PC-3 (cell line): ENCODE results near the gene ZMYM4. TPM values are rescaled to one million over a fixed set of nuclear protein-coding genes. Genes with fewer than 3 reads are reported as not detected.

Experiments
- ATAC-seq: fragments of 200-7000 bp; cut with Tn5 transposase; 2 replicates; pipeline ENCODE4 v1.9.1; 2020; ENCODE audit warnings: mild to moderate bottlenecking, moderate library complexity
- BruUV-seq: library from RNA; stranded (reverse); fragments of 400-500 nt; replicated peaks from 2 replicates; lab custom pipeline; 2021; lab: Mats Ljungman, UMichigan
- CTCF ChIA-PET: fragments of 300-600 bp; sonication (Branson Sonifier 250); formaldehyde crosslinking; loops from one replicate; lab custom pipeline; 2022; ENCODE audit warnings: antibody characterized with exemption; lab: Charles Lee
- POLR2A ChIA-PET: fragments of 300-600 bp; sonication (Branson Sonifier 250); formaldehyde crosslinking; loops from one replicate; lab custom pipeline; 2022; ENCODE audit warnings: antibody characterized with exemption; ENCODE audit not compliant: unreplicated experiment; lab: Charles Lee
- DNase-seq: peaks from one replicate; pipeline ENCODE4 v3.0.0-alpha.2; 2015
- H2AFZ ChIP-seq: fragments of 300-600 bp; sonication (generic); 2 replicates; pipeline ENCODE4 v1.6.0; 2016; ENCODE audit warnings: antibody characterized with exemption, low read length
- H3F3A ChIP-seq: fragments of 300-600 bp; sonication (generic); one replicate; pipeline ENCODE4 v1.6.0; 2017; ENCODE audit warnings: antibody characterized with exemption, low read length, control low read depth, mild to moderate bottlenecking; ENCODE audit not compliant: unreplicated experiment
- H3K27ac ChIP-seq: fragments of 300-600 bp; sonication (generic); 2 replicates; pipeline ENCODE4 v1.5.1; 2016; ENCODE audit warnings: mild to moderate bottlenecking, low read length
- H3K27me3 ChIP-seq: fragments of 300-600 bp; sonication (generic); 2 replicates; pipeline ENCODE4 v1.6.1; 2016; ENCODE audit warnings: low read length, mixed read lengths
- H3K36me3 ChIP-seq: fragments of 300-600 bp; sonication (generic); 2 replicates; pipeline ENCODE4 v1.6.1; 2016; ENCODE audit warnings: low read depth, mixed run types, low read length, mixed read lengths
- H3K4me1 ChIP-seq: fragments of 300-600 bp; sonication (generic); 2 replicates; pipeline ENCODE4 v1.5.1; 2016; ENCODE audit warnings: low read length; ENCODE audit not compliant: insufficient read depth
- H3K4me2 ChIP-seq: fragments of 300-600 bp; sonication (generic); 2 replicates; pipeline ENCODE4 v1.6.0; 2016; ENCODE audit warnings: low read length
- H3K4me3 ChIP-seq: fragments of 300-600 bp; sonication (generic); 2 replicates; pipeline ENCODE4 v1.5.1; 2016; ENCODE audit warnings: mild to moderate bottlenecking, low read length, mixed read lengths
- H3K79me2 ChIP-seq: fragments of 300-600 bp; sonication (generic); 2 replicates; pipeline ENCODE4 v1.6.1; 2017; ENCODE audit warnings: low read length, mixed read lengths
- H3K9ac ChIP-seq: fragments of 300-600 bp; sonication (generic); 2 replicates; pipeline ENCODE4 v1.6.0; 2016; ENCODE audit warnings: mild to moderate bottlenecking, low read length
- H3K9me2 ChIP-seq: fragments of 300-600 bp; sonication (generic); replicated peaks from 2 replicates; pipeline ENCODE4 v1.6.1; 2016; ENCODE audit warnings: mixed run types, low read length, mixed read lengths
- H3K9me3 ChIP-seq: fragments of 300-600 bp; sonication (generic); 2 replicates; pipeline ENCODE4 v1.6.1; 2016; ENCODE audit warnings: low read length, mixed read lengths
- H4K20me1 ChIP-seq: fragments of 300-600 bp; sonication (generic); 2 replicates; pipeline ENCODE4 v1.6.1; 2016; ENCODE audit warnings: low read length, mixed read lengths
- EZH2 ChIP-seq: fragments of 300-600 bp; sonication (generic); IDR thresholded peaks from one replicate; pipeline ENCODE4 v1.6.1; 2017; ENCODE audit warnings: antibody characterized with exemption, mild to moderate bottlenecking, low read length; ENCODE audit not compliant: unreplicated experiment
- EZH2phosphoT487 ChIP-seq: fragments of 300-600 bp; sonication (generic); IDR thresholded peaks from 2 replicates; pipeline ENCODE4 v1.6.1; 2018; ENCODE audit warnings: mild to moderate bottlenecking, antibody characterized with exemption, low read length, borderline replicate concordance
- intact Hi-C: fragments of 100-400 bp; cut with micrococcal nuclease; formaldehyde crosslinking; loops from 2 replicates; pipeline ENCODE4 v1.9.0; 2023
- total RNA-seq: library from RNA; depleted of rRNA; stranded (reverse); fragments of >200 nt; gene quantifications from 2 replicates; pipeline ENCODE4 v1.2.3, GENCODE V29; 2014
- TF ChIP-seq, protein P1 (sequence below): fragments of 300-600 bp; sonication (generic); conservative IDR thresholded peaks from 2 replicates; pipeline ENCODE4 v1.5.1; 2017; ENCODE audit warnings: antibody characterized with exemption, low read depth, mild to moderate bottlenecking, low read length

ZMYM4 gene
- total RNA-seq, 1 experiment from 2014 or later, result 28.5 TPM

GRCh38 chr1:35297886-35298285 is 29.4 kb downstream of the ZMYM4 start:
- ATAC-seq (peak; percentile 42; the same call in 1 of the 2 replicates), DNase-seq (no peak)
- intact Hi-C loops, result loop anchor here (1.0 kb wide), 1 partner anchor 96 kb away; no protein-coding TSS in a partner anchor
- Histone ChIP-seq H4K20me1 (no peaks in the 10 kb centered on the region), H2AFZ (no peak overlapping the region), H3K4me2 (no peak overlapping the region), H3K4me3 (no peak overlapping the region), H3K4me1 (no peaks in the 10 kb centered on the region), H3K27ac (no peak overlapping the region), H3K9ac (no peak overlapping the region), H3F3A (no peaks in the 10 kb centered on the region), H3K36me3 (peaks cover 4% of the 10 kb centered on the region; the same call in 1 of the 2 replicates), H3K9me2 (no peaks in the 10 kb centered on the region), H3K9me3 (no peaks in the 10 kb centered on the region), H3K27me3 (no peaks in the 10 kb centered on the region), H3K79me2 (peaks cover 6% of the 10 kb centered on the region; the same call in 1 of the 2 replicates)
- CTCF ChIA-PET, result interaction anchor here (0.6 kb wide), 1 partner anchor 54 kb away, joined by 5 read pairs; no protein-coding TSS in a partner anchor
- no peak for TF ChIP-seq EZH2
- TF ChIP-seq EZH2phosphoT487, result no peak
- TF ChIP-seq, protein P1, sequence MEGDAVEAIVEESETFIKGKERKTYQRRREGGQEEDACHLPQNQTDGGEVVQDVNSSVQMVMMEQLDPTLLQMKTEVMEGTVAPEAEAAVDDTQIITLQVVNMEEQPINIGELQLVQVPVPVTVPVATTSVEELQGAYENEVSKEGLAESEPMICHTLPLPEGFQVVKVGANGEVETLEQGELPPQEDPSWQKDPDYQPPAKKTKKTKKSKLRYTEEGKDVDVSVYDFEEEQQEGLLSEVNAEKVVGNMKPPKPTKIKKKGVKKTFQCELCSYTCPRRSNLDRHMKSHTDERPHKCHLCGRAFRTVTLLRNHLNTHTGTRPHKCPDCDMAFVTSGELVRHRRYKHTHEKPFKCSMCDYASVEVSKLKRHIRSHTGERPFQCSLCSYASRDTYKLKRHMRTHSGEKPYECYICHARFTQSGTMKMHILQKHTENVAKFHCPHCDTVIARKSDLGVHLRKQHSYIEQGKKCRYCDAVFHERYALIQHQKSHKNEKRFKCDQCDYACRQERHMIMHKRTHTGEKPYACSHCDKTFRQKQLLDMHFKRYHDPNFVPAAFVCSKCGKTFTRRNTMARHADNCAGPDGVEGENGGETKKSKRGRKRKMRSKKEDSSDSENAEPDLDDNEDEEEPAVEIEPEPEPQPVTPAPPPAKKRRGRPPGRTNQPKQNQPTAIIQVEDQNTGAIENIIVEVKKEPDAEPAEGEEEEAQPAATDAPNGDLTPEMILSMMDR, result no peak
- POLR2A ChIA-PET, result no interaction called here
- BruUV-seq, result no TSS peak

DNA sequence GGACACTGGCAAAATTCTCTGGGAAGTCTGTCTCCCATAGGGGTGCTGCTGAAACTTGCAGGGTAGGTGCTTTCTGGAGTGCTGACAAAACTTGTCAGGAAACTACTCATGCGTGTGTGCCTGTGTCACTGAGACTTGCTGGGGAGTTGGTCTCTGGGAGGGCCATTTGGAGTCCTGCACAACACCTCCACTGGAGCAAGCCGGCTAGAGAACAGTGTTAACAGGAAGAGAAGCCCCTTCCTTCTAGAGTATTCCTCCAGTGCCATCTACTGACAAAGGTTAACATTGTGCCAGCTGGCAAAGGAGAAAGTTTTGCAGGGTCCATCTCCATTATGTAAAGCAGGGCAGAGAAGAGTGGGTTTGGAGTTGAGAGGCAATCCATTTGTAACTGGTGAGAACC is 30.0 kb downstream of the ZMYM4 start:
- DNase-seq (peak; percentile 37), ATAC-seq (peak; percentile 64)
- H3K27ac ChIP-seq, result no peak overlapping the region
- no peak overlapping the region for H2AFZ ChIP-seq
- H3K36me3 ChIP-seq, result peaks cover 4% of the 10 kb centered on the region; the same call in 1 of the 2 replicates
- H3K4me3 ChIP-seq, result no peak overlapping the region
- ChIA-PET POLR2A (no interaction called here), CTCF (interaction anchor here (0.6 kb wide), 1 partner anchor 50 kb away, joined by 3 read pairs; no protein-coding TSS in a partner anchor)
- no TSS peak for BruUV-seq
- H3K27me3 ChIP-seq, result no peaks in the 10 kb centered on the region
- no peaks in the 10 kb centered on the region for H4K20me1 ChIP-seq
- H3K9me3 ChIP-seq, result no peaks in the 10 kb centered on the region
- H3K9ac ChIP-seq, result no peak overlapping the region
- H3K79me2 ChIP-seq, result peaks cover 9% of the 10 kb centered on the region; the same call in 1 of the 2 replicates
- no peak overlapping the region for H3K4me2 ChIP-seq
- H3F3A ChIP-seq, result no peaks in the 10 kb centered on the region
- H3K9me2 ChIP-seq, result no peaks in the 10 kb centered on the region
- intact Hi-C loops, result loop anchor here (1.0 kb wide), 1 partner anchor 96 kb away; no protein-coding TSS in a partner anchor
- no peaks in the 10 kb centered on the region for H3K4me1 ChIP-seq
- TF ChIP-seq, protein P1, result peak; percentile 63
- TF ChIP-seq EZH2phosphoT487, result no peak

- H3K27ac ChIP-seq, result no peak overlapping the region
- H2AFZ ChIP-seq, result no peak overlapping the region
- H3K36me3 ChIP-seq, result peaks cover 4% of the 10 kb centered on the region; the same call in 1 of the 2 replicates
- DNase-seq (no peak), ATAC-seq (no peak)
- no peak overlapping the region for H3K4me2 ChIP-seq
- ChIA-PET POLR2A (no interaction called here), CTCF (interaction anchor here (0.6 kb wide), 1 partner anchor 448 kb away, joined by 3 read pairs; no protein-coding TSS in a partner anchor)
- TF ChIP-seq, protein P1, result no peak
- TF ChIP-seq EZH2phosphoT487 (no peak), EZH2 (no peak)
- no peaks in the 10 kb centered on the region for H3F3A ChIP-seq
- intact Hi-C loops, result no loop called here
- H4K20me1 ChIP-seq, result no peaks in the 10 kb centered on the region
- no TSS peak for BruUV-seq
- no peak overlapping the region for H3K9ac ChIP-seq
- H3K4me3 ChIP-seq, result no peak overlapping the region
- H3K4me1 ChIP-seq, result no peaks in the 10 kb centered on the region
- H3K27me3 ChIP-seq, result no peaks in the 10 kb centered on the region
- no peaks in the 10 kb centered on the region for H3K9me2 ChIP-seq
- H3K9me3 ChIP-seq, result no peaks in the 10 kb centered on the region
- H3K79me2 ChIP-seq, result peaks cover 14% of the 10 kb centered on the region; the same call in 1 of the 2 replicates
Observed at GRCh38 chr1:35300376-35300775, 31.9 kb downstream of the ZMYM4 start.
